ENCODE data around the gene DLGAP1.

GRCh38 chr18:3970929-3971328, 484.2 kb downstream of the DLGAP1 start:
- TF ChIP-seq CTCF (IDR thresholded peaks at IDR 0.05; ENCODE audit: insufficient read depth, low read length) (no peak), REST (IDR thresholded peaks at IDR 0.05; ENCODE audit: insufficient replicate concordance, low read depth) (no peak)

All from HL-60 (cell line).